ENCODE measurements around the gene WDR49.

The WDR49 gene

DNA sequence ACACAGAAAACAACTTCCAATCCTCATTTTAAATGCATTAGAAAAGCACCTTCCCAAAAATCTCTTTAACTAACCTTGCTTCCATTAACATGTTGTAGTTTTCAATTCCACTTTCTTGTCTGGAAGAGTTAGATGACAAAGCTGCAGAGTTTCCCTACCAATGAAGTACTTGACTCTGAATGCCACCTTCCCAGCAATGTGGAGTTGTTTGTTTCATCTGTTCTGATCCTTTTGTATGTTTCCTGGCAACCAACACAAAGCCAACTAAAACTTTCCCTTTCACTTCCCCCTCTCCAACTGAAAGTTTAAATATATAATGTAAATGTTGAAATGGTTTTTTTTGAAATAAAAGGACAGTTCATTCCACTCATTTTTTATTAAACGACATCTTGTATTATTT, at the start of gene WDR49:
WDR49 (minus strand) TSS at position 183 of the 400 bp plus-strand sequence. CDS start 517 bp downstream, outside the sequence.
- DNase-seq (ENCODE audit: low read depth), result no peak

DNA sequence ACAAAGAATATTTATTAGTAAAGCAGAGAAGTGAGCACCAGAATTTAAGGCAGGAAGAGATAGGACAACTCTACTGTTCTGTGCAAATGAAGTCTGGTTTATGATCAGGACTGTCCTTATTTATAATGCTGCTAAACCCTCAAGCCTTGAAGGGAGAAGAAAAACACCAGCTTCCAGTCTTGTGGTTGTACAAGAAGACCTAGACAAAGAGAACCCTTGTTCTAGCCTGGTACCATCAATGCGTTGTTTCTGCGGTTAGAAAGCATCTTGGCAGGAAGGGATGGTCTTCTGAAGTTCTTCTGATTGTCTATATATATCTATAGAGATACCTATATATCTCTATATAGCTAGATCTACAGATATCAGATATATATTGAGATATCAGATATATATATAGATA, 47.2 kb upstream of the WDR49 start:
- no peak for DNase-seq (ENCODE audit: low read depth)

DNA sequence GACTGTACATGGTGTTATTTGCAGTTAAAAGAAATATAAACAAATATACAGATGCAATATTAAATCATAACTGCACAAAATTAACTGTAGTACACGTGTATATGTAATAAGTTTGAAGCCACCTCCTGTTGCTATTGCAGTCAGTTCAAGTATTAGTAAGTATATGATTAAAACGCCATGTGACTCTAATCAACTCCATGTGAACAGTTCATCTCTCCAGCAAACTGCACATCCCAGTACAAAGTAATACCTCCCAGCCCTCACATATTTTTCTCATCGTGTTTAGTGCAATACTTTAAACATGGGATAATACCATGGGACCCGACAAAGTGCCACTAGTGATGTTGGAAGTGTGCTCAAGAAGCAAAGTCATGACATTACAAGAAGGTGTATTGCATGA, 46.3 kb upstream of the WDR49 start:
- DNase-seq (ENCODE audit: low read depth), result no peak

DNA sequence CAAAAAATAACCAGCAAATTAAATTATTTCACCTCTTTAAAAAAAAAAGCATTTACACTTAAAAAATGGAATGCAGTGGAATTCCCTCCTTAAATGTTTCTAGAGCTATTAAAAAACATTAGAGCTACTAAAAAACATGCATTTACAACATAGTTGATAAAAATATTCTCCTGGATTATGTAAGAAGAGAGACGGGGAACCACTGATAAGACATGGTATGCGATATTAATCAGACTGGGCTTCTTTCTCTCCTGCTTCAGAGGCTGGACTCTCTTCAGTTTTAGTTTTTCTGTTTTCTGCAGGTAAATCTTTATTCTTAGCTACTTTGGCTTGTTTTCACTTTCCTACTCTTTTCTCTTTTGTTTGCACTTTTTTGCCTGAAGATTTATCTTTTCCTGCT, 40.4 kb upstream of the WDR49 start:
- DNase-seq (ENCODE audit: low read depth), result peak; percentile 61

DNA sequence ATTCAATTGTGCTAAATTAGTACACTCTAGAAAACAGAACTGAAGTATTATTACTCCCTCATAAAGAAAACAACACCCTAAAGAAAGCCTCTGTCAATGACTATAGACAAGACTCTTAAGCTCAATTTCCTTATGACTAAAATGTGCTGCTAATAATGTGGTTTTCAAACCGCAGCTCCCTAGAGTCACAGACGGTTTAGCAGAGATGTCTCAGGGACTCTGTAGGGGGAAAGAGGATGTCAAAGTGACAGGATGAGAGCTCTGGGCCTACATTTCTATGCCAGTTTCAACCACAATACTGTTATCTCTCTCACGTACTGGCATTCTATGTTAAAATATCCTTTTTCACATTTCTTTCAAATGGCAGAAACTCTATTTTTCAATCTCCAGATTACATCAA, 37.6 kb upstream of the WDR49 start:
- DNase-seq (ENCODE audit: low read depth), result no peak

DNA sequence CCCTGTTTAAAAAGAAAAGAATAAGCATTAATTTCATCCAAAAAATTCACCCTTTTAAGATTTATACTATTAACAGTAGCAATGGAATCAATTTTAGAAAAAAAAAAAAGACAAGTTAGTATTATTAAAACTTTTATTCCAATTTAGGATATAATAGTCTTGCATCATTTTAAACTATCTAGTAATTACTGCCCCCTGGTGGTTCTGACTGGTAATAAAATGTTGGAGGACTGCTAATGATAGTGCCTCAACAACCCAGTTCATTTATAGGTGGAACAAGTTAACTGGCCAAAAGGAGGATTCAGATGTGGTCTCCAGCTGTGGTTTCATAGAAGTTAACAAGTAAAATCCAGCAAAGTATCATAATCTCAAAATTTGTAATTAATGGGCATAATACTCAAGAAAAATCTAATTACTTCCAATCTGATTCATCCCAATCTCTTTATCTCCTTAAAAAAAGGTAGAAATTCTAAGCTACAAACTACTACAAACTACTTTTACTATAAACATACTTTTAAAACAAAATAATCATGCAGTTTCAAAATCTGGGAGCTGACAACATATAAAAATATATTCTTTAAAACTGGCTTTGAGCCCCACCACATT, 30.7 kb upstream of the WDR49 start:
- DNase-seq (ENCODE audit: low read depth), result peak; percentile 62

DNA sequence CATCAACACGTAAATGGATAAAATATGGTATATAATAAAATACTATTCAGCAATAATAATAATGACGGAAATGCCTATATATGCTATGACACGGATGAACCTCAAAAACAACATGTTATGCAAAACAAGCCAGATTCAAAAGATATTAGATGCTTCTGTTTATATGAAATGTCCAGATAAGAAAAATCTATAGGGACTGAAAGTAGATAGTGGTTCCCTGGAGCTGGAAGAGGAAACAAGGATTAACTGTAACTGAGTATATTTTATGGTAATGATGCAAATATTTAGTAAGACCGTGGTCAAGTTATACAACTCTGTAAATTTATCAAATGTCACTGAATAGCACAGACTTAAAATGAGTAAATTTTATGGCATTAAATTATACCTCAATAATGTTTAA, 25.8 kb upstream of the WDR49 start:
- peak; percentile 76 for DNase-seq (ENCODE audit: low read depth)

DNA sequence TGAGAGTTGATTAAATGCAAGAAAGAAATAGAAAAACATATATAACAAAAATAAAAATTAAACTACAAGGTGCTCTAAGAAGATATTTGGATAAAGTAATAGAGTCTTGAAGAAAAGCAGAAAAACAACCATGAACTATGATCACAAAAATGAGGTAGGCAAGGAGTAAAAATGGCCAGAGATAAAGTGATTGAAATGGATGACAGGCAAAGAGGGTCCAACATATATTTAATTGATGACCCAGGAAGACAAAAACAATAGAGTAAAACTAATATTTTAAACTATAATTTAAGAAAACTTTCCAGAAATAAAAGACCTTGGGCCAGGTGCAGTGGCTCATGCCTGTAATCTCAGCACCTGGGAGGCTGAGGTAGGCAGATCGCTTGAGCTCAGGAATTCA, 22.1 kb upstream of the WDR49 start:
- no peak for DNase-seq (ENCODE audit: low read depth)

DNA sequence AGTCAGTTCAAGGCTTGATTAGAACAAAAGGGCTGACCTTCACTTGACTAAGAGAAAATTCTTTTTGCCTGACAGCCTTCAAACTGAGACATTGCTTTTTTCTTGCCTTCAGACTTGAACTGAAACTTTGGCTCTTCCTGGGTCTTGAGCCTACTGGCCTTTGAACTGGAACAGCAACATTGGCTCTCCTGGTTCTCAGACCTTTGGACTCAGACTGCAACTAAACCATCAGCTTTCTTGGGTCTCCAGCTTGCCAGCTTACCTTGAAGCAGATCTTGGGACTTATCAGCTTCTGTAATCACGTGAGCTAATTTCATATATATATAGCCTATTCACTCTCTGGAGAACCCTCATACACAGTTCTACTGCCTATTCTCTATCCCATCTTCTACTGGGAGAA, 19.5 kb upstream of the WDR49 start:
- DNase-seq (ENCODE audit: low read depth), result no peak

DNA sequence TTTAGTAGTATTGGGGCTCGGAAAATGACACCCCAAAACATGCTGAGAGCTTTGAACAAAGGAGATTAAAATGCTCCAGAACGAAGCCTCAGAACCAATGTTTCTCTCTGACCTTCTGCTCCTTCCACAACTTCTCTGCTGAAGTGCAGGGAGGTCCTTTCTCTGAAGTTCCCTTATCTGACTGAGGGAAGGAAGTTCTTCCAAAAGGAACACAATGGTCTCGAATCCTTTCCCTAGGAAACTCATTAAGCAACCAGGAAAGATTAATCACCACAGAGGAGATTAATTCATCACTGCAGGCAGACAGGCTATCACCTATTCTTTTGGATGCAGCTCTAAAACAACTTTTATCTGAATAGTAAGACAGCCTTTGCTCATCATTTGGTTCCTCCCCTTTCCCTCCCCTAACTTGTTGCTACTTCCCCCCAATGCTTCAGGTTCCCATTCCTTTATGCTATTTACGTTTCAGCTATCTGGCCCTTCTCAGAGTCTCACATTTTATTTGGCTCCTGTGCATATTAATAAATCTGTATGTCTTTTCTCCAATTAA, 18.2 kb upstream of the WDR49 start:
- DNase-seq (ENCODE audit: low read depth), result peak; percentile 50

DNA sequence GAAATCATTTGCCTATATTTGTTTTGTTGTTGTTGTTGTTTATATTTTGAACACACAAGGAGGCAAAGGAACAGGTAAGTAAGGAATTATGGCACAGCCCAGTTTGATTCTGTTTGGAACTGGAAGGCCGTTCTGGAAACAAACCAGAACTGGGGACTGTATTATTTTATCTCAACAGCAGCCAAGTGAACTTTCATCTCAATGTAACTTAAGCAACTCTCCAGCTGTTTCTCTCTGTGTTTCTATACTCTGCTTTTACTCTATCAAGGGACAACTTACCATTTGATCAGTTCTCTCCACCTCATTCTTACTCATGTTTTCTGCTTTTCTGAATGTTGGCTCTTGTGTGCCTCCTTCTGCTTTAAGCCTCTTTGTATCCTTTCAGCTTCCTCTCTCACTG, 16.0 kb upstream of the WDR49 start:
- DNase-seq (ENCODE audit: low read depth), result no peak

DNA sequence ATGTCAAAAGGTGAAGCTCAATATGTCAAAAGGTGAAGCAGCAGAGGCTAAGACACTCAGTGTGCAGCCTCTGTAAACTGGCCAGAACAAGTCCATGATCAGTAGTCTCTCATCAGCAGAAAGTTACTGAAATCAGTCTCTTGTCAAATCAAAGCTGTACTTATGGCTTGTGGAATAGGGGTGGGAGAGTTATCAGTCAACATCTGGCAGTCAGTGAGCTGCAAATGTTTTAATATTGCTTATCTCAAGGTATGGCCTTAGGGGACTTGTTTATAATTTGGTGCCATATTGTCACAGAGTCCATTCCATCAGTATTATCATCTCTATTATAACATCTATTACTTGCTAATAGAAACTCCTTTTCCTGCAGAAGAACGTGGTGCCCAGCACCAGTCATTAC, 14.9 kb upstream of the WDR49 start:
- DNase-seq (ENCODE audit: low read depth), result no peak

DNA sequence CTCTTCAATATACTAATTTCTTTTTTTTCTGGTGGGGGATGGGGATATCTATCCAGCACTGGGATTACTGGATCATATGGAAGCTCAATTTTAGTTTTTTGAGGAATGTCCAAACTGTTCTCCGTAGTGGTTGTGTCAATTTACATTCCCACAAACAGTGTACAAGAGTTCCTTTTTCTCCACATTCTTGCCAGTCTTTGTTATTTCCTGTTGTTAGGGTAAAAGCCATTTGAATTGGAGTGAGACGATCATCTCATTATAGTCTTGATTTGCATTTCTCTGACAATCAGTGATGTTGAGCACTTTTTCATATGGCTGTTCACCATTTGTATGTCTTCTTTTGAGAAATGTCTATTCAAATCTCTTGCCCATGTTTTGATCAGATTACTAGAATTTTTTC, 12.8 kb upstream of the WDR49 start:
- DNase-seq (ENCODE audit: low read depth), result no peak

DNA sequence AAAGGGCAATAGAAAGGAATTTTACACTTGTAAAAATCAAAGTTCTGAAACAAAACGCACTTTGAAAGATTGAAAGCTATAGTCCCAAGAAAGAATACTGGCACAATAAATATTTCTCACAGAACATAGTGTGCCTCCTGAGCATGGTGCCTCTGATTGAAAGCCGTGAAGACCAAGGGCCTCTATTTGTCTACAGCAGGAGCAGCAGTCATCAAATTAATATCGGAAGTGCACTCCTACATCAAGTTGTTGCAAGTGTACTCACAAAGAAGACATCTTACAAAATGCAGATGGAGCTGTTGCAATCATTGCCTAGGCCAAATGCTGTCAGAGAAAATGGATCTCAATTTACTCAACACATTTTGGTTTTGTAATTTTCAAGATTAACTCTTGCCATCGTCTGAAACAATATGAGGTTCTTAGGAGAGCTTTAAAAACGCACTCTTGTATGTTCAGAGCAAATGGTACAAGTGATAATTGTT, 9.2 kb upstream of the WDR49 start:
- DNase-seq (ENCODE audit: low read depth), result peak; percentile 85

DNA sequence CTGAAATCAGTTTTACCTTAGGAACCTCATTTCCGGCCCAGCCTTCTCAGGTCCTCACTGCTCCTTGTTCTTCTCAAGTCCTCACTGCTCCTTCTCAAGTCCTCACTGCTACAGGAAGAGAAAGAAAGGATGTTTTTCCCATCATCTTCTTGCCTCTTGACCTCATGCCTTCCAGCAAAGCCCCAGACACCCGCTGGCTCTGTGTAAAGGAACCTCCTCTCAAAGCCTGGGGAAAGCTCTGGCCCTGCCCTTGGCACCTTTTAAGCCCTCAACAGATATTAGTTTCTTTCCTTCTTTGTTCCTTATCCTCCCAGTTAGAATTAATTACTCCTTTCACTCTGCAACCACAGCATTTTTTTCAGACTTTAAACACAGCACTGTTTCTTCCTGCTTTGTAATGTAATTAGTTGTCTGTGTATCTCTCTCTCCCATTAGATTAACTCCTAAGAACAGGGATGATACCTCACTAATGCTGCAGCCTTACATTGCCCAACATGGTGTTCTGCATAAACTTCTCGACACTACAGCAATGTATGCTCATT, 4.0 kb upstream of the WDR49 start:
- peak; percentile 24 for DNase-seq (ENCODE audit: low read depth)

DNA sequence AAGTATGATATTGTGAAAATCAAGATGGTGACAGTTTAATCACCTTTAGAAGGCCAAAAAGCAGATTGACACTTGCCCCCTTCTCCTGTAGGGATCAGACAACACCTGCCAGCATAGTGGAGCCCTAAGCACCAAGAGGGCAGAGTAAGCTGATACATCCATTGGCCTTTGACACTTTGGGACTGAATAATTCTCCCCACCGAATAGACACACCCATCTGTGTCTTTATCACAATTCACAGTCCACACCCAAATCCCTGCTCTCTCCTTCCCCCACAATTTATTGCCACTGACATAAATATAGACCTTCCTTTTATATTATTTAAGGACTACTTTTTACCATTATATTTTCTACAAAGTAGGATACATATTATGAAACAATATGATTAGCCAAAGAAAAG, 3.1 kb upstream of the WDR49 start:
- no peak for DNase-seq (ENCODE audit: low read depth)

DNA sequence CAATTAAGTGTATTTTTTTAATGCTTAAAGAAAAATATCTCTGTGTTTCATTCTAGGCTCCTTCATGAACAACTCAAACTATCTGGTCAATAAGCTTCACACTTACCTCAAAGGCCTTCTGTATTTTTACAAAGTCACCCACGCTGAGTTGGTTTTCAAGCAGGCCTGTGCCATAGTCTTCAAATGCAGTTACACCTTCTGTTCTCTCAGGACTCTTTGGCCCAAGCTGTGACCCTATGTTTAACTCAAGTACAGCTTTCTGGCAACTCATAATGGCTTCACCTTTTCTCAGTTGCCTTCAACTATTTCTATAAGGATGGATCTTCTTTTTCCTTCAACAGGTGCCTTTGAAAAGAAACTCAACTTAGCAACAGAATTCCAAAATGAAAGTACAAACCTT, 587 bp downstream of the WDR49 start:
- no peak for DNase-seq (ENCODE audit: low read depth)

DNA sequence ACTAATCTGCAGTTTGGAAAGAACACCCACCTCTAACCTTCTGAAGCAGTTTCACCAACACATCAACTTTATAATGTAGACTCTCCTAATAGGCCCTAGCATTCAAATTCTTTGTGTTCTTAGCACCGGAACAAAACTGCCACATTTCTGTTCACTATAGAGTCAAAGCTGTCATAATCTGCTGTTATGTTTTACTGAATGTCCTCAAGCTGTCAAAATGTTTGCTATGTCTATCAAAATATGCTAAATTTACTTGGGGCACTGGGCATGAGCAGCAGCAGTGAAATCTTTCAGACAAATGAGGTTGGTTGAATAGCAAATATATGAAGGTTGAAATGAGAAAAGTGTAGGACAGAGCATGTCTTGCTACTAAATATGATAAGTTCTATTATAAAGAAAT, 1.9 kb downstream of the WDR49 start:
- DNase-seq (ENCODE audit: low read depth), result no peak

DNA sequence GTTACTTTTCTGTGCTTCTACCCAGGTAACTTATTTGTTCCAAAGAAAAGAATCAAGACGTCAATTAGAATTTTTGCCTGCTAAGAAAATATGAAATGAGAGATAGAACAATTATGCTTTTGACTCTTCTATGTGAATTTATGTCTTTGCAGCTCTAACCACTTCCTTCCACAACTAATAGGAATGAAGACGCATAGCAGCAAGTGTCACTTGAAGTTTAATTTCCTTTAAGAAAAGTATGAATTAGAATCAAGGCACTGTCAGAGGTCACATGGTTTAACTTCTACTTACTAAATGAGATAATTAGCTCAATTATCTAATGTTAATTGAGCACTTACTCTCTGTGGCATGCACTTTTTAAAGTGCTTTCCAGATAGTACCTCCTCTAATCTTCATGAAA, 3.3 kb downstream of the WDR49 start:
- DNase-seq (ENCODE audit: low read depth), result no peak

DNA sequence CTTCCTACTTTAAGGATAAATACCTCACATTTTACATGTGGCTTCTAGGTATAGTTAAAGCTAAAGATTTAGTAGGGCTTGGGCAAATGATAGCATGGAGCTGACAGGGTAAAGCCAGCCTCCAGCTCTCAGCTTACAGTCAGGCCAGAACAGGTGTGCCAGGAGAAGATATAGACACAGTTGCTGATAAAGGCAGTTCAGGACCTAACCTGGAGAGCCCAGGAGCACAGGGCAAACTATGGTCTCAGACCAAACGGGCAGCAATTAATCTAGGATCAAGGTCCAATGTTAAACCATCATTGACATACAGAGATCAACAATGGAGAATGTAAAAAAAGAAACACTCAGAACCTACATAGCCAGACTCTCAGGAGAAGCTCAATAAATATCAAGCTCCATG, 4.0 kb downstream of the WDR49 start:
- no peak for DNase-seq (ENCODE audit: low read depth)

DNA sequence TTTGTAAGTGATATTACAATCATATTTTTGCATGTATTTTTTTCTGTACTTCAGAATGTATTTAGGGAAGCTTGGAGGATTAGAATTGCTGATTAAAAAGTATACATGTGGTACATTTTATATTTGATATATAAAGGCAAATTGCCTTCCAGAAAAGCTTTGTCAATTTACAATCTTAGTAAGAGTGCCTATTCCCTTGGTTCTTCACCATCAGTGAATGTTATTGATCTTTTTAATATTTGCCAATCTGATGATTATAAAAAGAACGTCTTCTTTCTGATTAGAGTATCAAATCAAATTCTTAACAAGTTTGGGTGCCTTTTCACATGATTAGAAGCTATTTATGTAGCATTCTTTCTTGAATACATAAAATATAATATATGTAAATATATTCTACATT, 9.1 kb downstream of the WDR49 start:
- no peak for DNase-seq (ENCODE audit: low read depth)

DNA sequence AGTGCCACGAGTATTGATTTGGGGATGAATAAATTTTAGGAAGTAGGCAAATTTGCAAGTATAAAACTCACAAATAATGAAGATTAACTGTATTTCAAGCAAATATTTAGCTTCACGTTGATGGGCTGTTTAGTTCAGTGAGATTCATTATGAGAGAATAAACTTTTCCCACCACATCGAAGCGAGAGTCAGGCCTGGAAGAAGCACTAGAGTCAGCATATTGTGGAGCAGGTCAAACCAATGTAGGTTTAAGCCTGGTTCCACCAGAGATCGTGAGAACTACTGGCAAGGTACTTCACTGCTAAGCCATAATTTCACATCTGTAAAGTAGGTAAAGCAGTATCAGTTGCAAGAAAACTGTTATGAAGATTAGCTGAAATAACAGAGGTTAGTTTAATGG, 22.3 kb downstream of the WDR49 start:
- DNase-seq (ENCODE audit: low read depth), result no peak

DNA sequence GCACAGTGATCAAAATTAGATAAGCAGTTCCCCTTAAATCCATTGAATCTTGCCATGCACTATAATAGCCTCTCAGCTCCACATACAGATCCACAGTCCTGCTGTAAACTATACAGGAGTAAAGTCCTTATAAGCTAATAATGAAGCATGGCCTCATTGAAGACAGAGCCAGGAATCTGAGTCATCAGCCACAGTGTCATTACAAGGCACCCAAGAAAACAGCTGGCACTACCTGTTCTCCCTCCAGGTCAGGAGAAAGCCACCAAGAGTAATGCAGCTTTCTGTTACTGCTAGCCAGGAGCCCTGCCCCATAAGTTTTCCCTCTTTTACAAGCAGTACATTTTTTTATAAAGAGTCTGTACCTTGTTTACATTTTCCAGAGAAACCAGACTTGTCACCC, 27.3 kb downstream of the WDR49 start:
- DNase-seq (ENCODE audit: low read depth), result no peak

DNA sequence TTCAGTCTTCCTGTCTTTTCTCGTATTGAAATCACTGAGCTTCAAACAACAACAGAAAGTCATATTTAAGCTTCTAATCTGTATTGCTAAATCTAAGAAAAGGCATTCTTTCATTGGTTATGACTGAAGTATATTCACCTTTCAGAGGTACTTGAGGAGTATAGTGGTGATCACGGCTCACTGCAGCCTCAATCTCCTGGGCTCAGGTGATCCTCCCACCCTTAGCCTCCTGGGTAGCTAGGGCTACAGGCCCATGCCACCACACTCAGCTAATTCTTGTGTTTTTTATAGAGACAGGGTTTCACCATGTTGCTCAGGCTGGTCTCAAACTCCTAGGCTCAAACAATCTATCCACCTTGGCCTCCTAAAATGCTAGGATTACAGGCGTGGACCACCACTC, 38.7 kb downstream of the WDR49 start:
- DNase-seq (ENCODE audit: low read depth), result no peak

All from amniotic epithelial cell (primary cell).